IMR-90 (cell line): ENCODE data around the gene FGGY.

ENCODE experiments used
- CEBPB ChIP-seq: IDR thresholded peaks from 2 replicates; pipeline ENCODE4 v1.6.1; 2012; ENCODE audit warnings: low read depth, low read length, improper control_type of control experiment
- CTCF ChIP-seq: conservative IDR thresholded peaks from 2 replicates; pipeline ENCODE4 v1.5.1; 2012; ENCODE audit warnings: mild to moderate bottlenecking, low read depth, low read length, improper control_type of control experiment
- FOS ChIP-seq: fragments of 150-350 bp; IDR thresholded peaks from 2 replicates; pipeline ENCODE4 v1.6.1; 2016; ENCODE audit warnings: low read depth, low read length
- MAZ ChIP-seq: IDR thresholded peaks from 2 replicates; pipeline ENCODE4 v1.6.1; 2012; ENCODE audit warnings: low read depth, mild to moderate bottlenecking, low read length, improper control_type of control experiment, moderate library complexity, borderline replicate concordance
- MXI1 ChIP-seq: IDR thresholded peaks from 2 replicates; pipeline ENCODE4 v1.6.1; 2012; ENCODE audit warnings: low read depth, mild to moderate bottlenecking, low read length, moderate library complexity, borderline replicate concordance
- POLR2A ChIP-seq: IDR thresholded peaks from 2 replicates; pipeline ENCODE4 v1.6.1; 2012; ENCODE audit warnings: mild to moderate bottlenecking, low read depth, low read length
- RAD21 ChIP-seq: IDR thresholded peaks from 2 replicates; pipeline ENCODE4 v1.6.1; 2012; ENCODE audit warnings: low read length, improper control_type of control experiment
- RCOR1 ChIP-seq: IDR thresholded peaks from 2 replicates; pipeline ENCODE4 v1.6.1; 2012; ENCODE audit warnings: mild to moderate bottlenecking, low read length, improper control_type of control experiment; ENCODE audit not compliant: insufficient replicate concordance
- RFX5 ChIP-seq: IDR thresholded peaks from 2 replicates; pipeline ENCODE4 v1.8.0; 2012; ENCODE audit warnings: low read depth, mild to moderate bottlenecking, low read length, moderate library complexity
- SMC3 ChIP-seq: fragments of 150-350 bp; IDR thresholded peaks from 2 replicates; pipeline ENCODE4 v1.6.1; 2016; ENCODE audit warnings: low read depth, mild to moderate bottlenecking, antibody characterized with exemption, low read length, moderate library complexity
- USF2 ChIP-seq: fragments of 150-350 bp; IDR thresholded peaks from 2 replicates; pipeline ENCODE4 v1.6.1; 2017; ENCODE audit warnings: mild to moderate bottlenecking, antibody characterized with exemption, low read length, low read depth

- TF ChIP-seq CTCF (no peak), CEBPB (no peak), MAZ (no peak), MXI1 (no peak), POLR2A (no peak), RAD21 (no peak), USF2 (no peak), SMC3 (no peak), RCOR1 (no peak), FOS (no peak), RFX5 (no peak)
These were observed 210.1 kb downstream of the FGGY start for GRCh38 chr1:59506952-59507351.
